ENCODE results near the gene RAB26.
"Not testable (repeated sequence)": the region's sequence is repeated elsewhere in the genome, so short reads cannot be mapped to it uniquely, and the experiment has no call there.

- not testable (repeated sequence) for TF ChIP-seq CTCF, EP300 (IDR thresholded peaks at IDR 0.05)
These were observed 36.8 kb upstream of the RAB26 start for GRCh38 chr16:2111412-2112335.

All from ovary (tissue), 3 donors.